ENCODE results near the gene CCDC74A.
"Not testable (repeated sequence)": the region's sequence is repeated elsewhere in the genome, so short reads cannot be mapped to it uniquely, and the experiment has no call there.

The CCDC74A gene

GRCh38 chr2:131525256-131525655 is 2.4 kb upstream of the CCDC74A start:
- H3K18ac ChIP-seq (ENCODE audit: low read depth in 1 of 2, low read length in 2 of 2); H3K23ac ChIP-seq (ENCODE audit: low read length in 2 of 2); H2AFZ ChIP-seq (ENCODE audit: low read depth, low read length); H3K4me3 ChIP-seq (ENCODE audit: insufficient read depth in 1 of 2, low read depth in 1 of 2, low read length in 2 of 2); H3K79me1 ChIP-seq (replicated peaks; ENCODE audit: low read length, poor library complexity, severe bottlenecking); H3K4ac ChIP-seq (ENCODE audit: low read depth in 1 of 2, low read length in 2 of 2); H2BK15ac ChIP-seq (ENCODE audit: low read depth, poor library complexity, severe bottlenecking); H3K4me1 ChIP-seq (ENCODE audit: control insufficient read depth, insufficient read depth, low read depth, low read length); H3K9ac ChIP-seq (ENCODE audit: low read length); H2BK5ac ChIP-seq (ENCODE audit: low read depth, low read length, poor library complexity, severe bottlenecking); H3K4me2 ChIP-seq (ENCODE audit: low read length, poor library complexity, severe bottlenecking); H3K27ac ChIP-seq (ENCODE audit: low read length, poor library complexity, severe bottlenecking); H4K8ac ChIP-seq (ENCODE audit: low read length); H2AK5ac ChIP-seq (ENCODE audit: low read length, severe bottlenecking); H2BK120ac ChIP-seq (ENCODE audit: low read depth, low read length); H3K27me3 ChIP-seq (ENCODE audit: control insufficient read depth in 1 of 2, insufficient read depth in 1 of 2, low read length in 2 of 2); H3K14ac ChIP-seq (ENCODE audit: low read length in 2 of 2); H2BK12ac ChIP-seq (ENCODE audit: low read length in 2 of 2); DNase-seq; H4K91ac ChIP-seq (ENCODE audit: low read length); H3K9me3 ChIP-seq (ENCODE audit: control insufficient read depth, low read length): not testable (repeated sequence)
- peaks cover 5 to 18% of the 10 kb centered on the region in 2 experiments for H3K36me3 ChIP-seq (ENCODE audit: control insufficient read depth in 1 of 2, insufficient read depth in 2 of 2, low read depth in 1 of 2, low read length in 2 of 2)
- 96% methylated on average over 2 of the region's 2 CpGs for WGBS

DNA sequence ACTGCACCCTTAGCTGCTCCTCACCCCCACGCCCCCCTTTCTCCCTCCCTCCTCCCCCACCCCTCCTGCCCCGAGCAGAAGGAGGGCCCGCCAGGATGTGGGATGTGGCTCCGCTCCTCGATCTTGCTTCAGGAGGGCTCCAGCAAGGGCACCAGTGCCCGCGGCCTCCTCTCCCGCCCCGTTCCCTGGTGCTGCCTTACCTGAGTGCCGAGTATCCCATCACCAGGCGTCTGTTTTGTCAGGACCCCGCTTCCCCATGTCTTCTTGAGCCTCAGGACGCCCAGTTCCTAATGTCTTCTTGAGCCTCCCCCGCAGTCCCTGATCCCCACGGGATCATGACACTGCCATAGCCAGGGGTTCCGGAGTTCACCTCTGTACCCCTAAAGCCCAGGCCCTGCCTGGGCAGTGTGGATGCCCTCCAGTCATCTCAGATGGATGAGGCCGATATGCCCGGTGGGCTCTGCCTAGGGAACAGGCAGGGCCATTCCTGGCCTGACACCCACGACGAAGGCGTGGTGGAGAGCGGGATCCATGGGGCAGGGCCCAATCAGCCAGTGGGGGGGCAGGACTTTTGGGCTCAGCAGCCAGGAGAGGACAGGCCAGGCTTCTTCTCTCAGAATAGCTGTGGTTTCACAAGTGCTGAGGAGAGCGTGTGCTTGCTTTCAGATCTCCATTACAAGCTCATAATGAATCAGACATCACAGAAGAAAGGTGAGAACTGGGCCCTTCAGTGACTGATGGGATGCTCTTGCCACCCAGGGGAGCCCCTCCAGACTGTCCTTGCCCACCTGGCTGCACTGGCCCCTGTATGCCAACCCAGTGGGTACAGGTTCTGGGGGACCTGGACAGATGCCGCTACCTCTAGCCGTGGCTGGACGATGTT is 1.5 kb downstream of the CCDC74A start:
- not testable (repeated sequence) for H2BK12ac ChIP-seq (ENCODE audit: low read length in 2 of 2); H2BK5ac ChIP-seq (ENCODE audit: low read depth, low read length, poor library complexity, severe bottlenecking); H2AFZ ChIP-seq (ENCODE audit: low read depth, low read length); H2AK5ac ChIP-seq (ENCODE audit: low read length, severe bottlenecking); H3K79me1 ChIP-seq (replicated peaks; ENCODE audit: low read length, poor library complexity, severe bottlenecking); H2BK15ac ChIP-seq (ENCODE audit: low read depth, poor library complexity, severe bottlenecking); H4K91ac ChIP-seq (ENCODE audit: low read length); H3K4me2 ChIP-seq (ENCODE audit: low read length, poor library complexity, severe bottlenecking); H4K8ac ChIP-seq (ENCODE audit: low read length); H3K27me3 ChIP-seq (ENCODE audit: control insufficient read depth in 1 of 2, insufficient read depth in 1 of 2, low read length in 2 of 2); H3K14ac ChIP-seq (ENCODE audit: low read length in 2 of 2); H3K9me3 ChIP-seq (ENCODE audit: control insufficient read depth, low read length); H2BK120ac ChIP-seq (ENCODE audit: low read depth, low read length); DNase-seq; H3K23ac ChIP-seq (ENCODE audit: low read length in 2 of 2); H3K4ac ChIP-seq (ENCODE audit: low read depth in 1 of 2, low read length in 2 of 2); H3K27ac ChIP-seq (ENCODE audit: low read length, poor library complexity, severe bottlenecking); H3K36me3 ChIP-seq (ENCODE audit: control insufficient read depth in 1 of 2, insufficient read depth in 2 of 2, low read depth in 1 of 2, low read length in 2 of 2); H3K4me1 ChIP-seq (ENCODE audit: control insufficient read depth, insufficient read depth, low read depth, low read length); H3K18ac ChIP-seq (ENCODE audit: low read depth in 1 of 2, low read length in 2 of 2)
- peak overlapping the region; percentile 70 for H3K9ac ChIP-seq (ENCODE audit: low read length)
- 79% methylated on average over 25 of the region's 26 CpGs for WGBS
- H3K4me3 ChIP-seq (ENCODE audit: insufficient read depth in 1 of 2, low read depth in 1 of 2, low read length in 2 of 2): peak overlapping the region in 1 of 2 experiments; percentile 63

- not testable (repeated sequence) for H3K9me3 ChIP-seq (ENCODE audit: control insufficient read depth, low read length); H2BK15ac ChIP-seq (ENCODE audit: low read depth, poor library complexity, severe bottlenecking); H3K4me2 ChIP-seq (ENCODE audit: low read length, poor library complexity, severe bottlenecking); H3K18ac ChIP-seq (ENCODE audit: low read depth in 1 of 2, low read length in 2 of 2); H3K14ac ChIP-seq (ENCODE audit: low read length in 2 of 2); H3K4me1 ChIP-seq (ENCODE audit: control insufficient read depth, insufficient read depth, low read depth, low read length); H3K36me3 ChIP-seq (ENCODE audit: control insufficient read depth in 1 of 2, insufficient read depth in 2 of 2, low read depth in 1 of 2, low read length in 2 of 2); H2AK5ac ChIP-seq (ENCODE audit: low read length, severe bottlenecking); H3K23ac ChIP-seq (ENCODE audit: low read length in 2 of 2); H3K27me3 ChIP-seq (ENCODE audit: control insufficient read depth in 1 of 2, insufficient read depth in 1 of 2, low read length in 2 of 2); DNase-seq; H2BK120ac ChIP-seq (ENCODE audit: low read depth, low read length); H2BK5ac ChIP-seq (ENCODE audit: low read depth, low read length, poor library complexity, severe bottlenecking); H3K9ac ChIP-seq (ENCODE audit: low read length); H3K4me3 ChIP-seq (ENCODE audit: insufficient read depth in 1 of 2, low read depth in 1 of 2, low read length in 2 of 2); H3K79me1 ChIP-seq (replicated peaks; ENCODE audit: low read length, poor library complexity, severe bottlenecking); H4K8ac ChIP-seq (ENCODE audit: low read length); H2AFZ ChIP-seq (ENCODE audit: low read depth, low read length); H3K27ac ChIP-seq (ENCODE audit: low read length, poor library complexity, severe bottlenecking); H3K4ac ChIP-seq (ENCODE audit: low read depth in 1 of 2, low read length in 2 of 2); H2BK12ac ChIP-seq (ENCODE audit: low read length in 2 of 2); H4K91ac ChIP-seq (ENCODE audit: low read length)
- 91% methylated on average over 4 of the region's 5 CpGs for WGBS
Measured at GRCh38 chr2:131529864-131530445, 2.3 kb downstream of the CCDC74A start.

DNA sequence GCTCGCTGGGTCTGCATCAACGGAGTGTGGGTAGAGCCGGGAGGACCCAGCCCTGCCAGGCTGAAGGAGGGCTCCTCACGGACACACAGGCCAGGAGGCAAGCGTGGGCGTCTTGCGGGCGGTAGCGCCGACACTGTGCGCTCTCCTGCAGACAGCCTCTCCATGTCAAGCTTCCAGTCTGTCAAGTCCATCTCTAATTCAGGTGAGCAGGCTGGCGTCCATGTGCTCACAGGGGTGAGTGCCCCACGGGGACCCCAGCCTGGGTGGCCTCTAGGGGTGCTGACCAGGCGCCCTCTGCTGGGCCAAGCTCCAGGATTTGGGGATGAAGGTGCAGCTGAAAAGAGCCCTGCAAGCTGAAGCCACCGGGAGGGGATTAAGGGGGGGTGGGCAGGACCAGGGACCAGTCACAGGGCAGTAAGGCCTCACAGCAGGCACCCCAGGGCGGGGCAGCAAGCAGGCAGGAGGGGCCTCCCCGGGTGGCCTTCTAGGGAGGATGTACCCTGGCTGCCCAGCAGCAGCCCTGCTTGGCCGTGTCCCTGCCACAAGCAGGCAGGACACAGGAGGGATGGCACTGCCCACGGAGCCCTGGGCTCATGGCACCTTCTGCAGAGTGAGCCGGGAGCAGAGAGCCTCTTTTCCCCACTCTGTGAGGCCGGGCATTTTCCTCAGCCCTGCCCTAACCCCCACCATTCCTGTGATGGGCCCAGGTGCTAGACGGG is 3.1 kb downstream of the CCDC74A start:
- H3K9ac ChIP-seq (ENCODE audit: low read length); H4K91ac ChIP-seq (ENCODE audit: low read length); H2AFZ ChIP-seq (ENCODE audit: low read depth, low read length); H3K36me3 ChIP-seq (ENCODE audit: control insufficient read depth in 1 of 2, insufficient read depth in 2 of 2, low read depth in 1 of 2, low read length in 2 of 2); H2BK15ac ChIP-seq (ENCODE audit: low read depth, poor library complexity, severe bottlenecking); H3K23ac ChIP-seq (ENCODE audit: low read length in 2 of 2); H3K14ac ChIP-seq (ENCODE audit: low read length in 2 of 2); H4K8ac ChIP-seq (ENCODE audit: low read length); H3K4me3 ChIP-seq (ENCODE audit: insufficient read depth in 1 of 2, low read depth in 1 of 2, low read length in 2 of 2); H3K27me3 ChIP-seq (ENCODE audit: control insufficient read depth in 1 of 2, insufficient read depth in 1 of 2, low read length in 2 of 2); H3K79me1 ChIP-seq (replicated peaks; ENCODE audit: low read length, poor library complexity, severe bottlenecking); DNase-seq; H2BK5ac ChIP-seq (ENCODE audit: low read depth, low read length, poor library complexity, severe bottlenecking); H3K4me1 ChIP-seq (ENCODE audit: control insufficient read depth, insufficient read depth, low read depth, low read length); H3K9me3 ChIP-seq (ENCODE audit: control insufficient read depth, low read length); H2AK5ac ChIP-seq (ENCODE audit: low read length, severe bottlenecking); H2BK12ac ChIP-seq (ENCODE audit: low read length in 2 of 2); H2BK120ac ChIP-seq (ENCODE audit: low read depth, low read length); H3K18ac ChIP-seq (ENCODE audit: low read depth in 1 of 2, low read length in 2 of 2); H3K27ac ChIP-seq (ENCODE audit: low read length, poor library complexity, severe bottlenecking); H3K4me2 ChIP-seq (ENCODE audit: low read length, poor library complexity, severe bottlenecking); H3K4ac ChIP-seq (ENCODE audit: low read depth in 1 of 2, low read length in 2 of 2): not testable (repeated sequence)
- 79% methylated on average over 8 of the region's 22 CpGs for WGBS
